ENCODE data around the gene TRAPPC11. TPM values are rescaled to one million over a fixed set of nuclear protein-coding genes. Genes with fewer than 3 reads are reported as not detected.

Gene TRAPPC11
- 40.8 and 64.3 TPM in 2 replicates for total RNA-seq

GRCh38 chr4:183659029-183659871, at the start of gene TRAPPC11, which contains the start of gene RWDD4:
Gene TRAPPC11 (plus strand): TSS chr4:183659293. CDS start chr4:183663868, 4,575 bp downstream.
Gene RWDD4 (minus strand): TSS chr4:183659185. CDS start chr4:183658952, 233 bp downstream.

Other genes with a start within 250 kb of the TRAPPC11 start
- gene CDKN2AIP, start 214.7 kb upstream of the TRAPPC11 start, total RNA-seq = 16.3 and 16.6 TPM in 2 replicates
- 12.7 and 15.5 TPM in 2 replicates for gene ING2, start 154.2 kb upstream of the TRAPPC11 start, total RNA-seq
- gene RWDD4, start 108 bp upstream of the TRAPPC11 start, total RNA-seq = 19.7 and 26.6 TPM in 2 replicates
- gene STOX2, start 246.0 kb downstream of the TRAPPC11 start, total RNA-seq = 0.38 and 1.1 TPM in 2 replicates

Data from regular cardiac myocyte (primary cell).